ENCODE results near the gene NUFIP2. TPM values are rescaled to one million over a fixed set of nuclear protein-coding genes. Genes with fewer than 3 reads are reported as not detected.
"Not testable (repeated sequence)": the region's sequence is repeated elsewhere in the genome, so short reads cannot be mapped to it uniquely, and the experiment has no call there.

The NUFIP2 gene
- total RNA-seq, 2 donors from 2014 or later, result 39.9 to 46.9 TPM

GRCh38 chr17:29278692-29279091, 15.3 kb downstream of the NUFIP2 start:
- Histone ChIP-seq H3K27me3 (no peaks in the 10 kb centered on the region), H3K9me3 (no peaks in the 10 kb centered on the region), H3K4me1 (peaks cover 12% of the 10 kb centered on the region), H3K4me3 (no peak overlapping the region), H3K36me3 (peaks cover 20% of the 10 kb centered on the region), H3K27ac (no peak overlapping the region), H3K9ac (ENCODE audit: low read depth in 2 of 2, low read length in 2 of 2) (no peak overlapping the region)
- no peak for TF ChIP-seq CTCF (IDR thresholded peaks at IDR 0.05)
- no peak for DNase-seq
- intact Hi-C loops (cut with DNase I), result no loop called here

GRCh38 chr17:29273924-29274323, 20.0 kb downstream of the NUFIP2 start:
- no peak for TF ChIP-seq CTCF (IDR thresholded peaks at IDR 0.05)
- Histone ChIP-seq H3K27ac (no peak overlapping the region), H3K4me3 (no peak overlapping the region), H3K9me3 (no peaks in the 10 kb centered on the region), H3K36me3 (peaks cover 8% of the 10 kb centered on the region), H3K9ac (ENCODE audit: low read depth in 2 of 2, low read length in 2 of 2) (no peak overlapping the region), H3K4me1 (peaks cover 12% of the 10 kb centered on the region), H3K27me3 (no peaks in the 10 kb centered on the region)
- DNase-seq, result no peak
- intact Hi-C loops (cut with DNase I), result no loop called here

GRCh38 chr17:29271980-29272379, 22.0 kb downstream of the NUFIP2 start:
- H3K36me3 ChIP-seq; H3K27me3 ChIP-seq; intact Hi-C loops (cut with DNase I); DNase-seq; H3K9me3 ChIP-seq; H3K27ac ChIP-seq; H3K4me3 ChIP-seq; H3K9ac ChIP-seq (ENCODE audit: low read depth in 2 of 2, low read length in 2 of 2): not testable (repeated sequence)
- peaks cover 12% of the 10 kb centered on the region for H3K4me1 ChIP-seq

- intact Hi-C loops (cut with DNase I), result no loop called here
- Histone ChIP-seq H3K4me3 (no peak overlapping the region), H3K4me1 (no peaks in the 10 kb centered on the region), H3K27me3 (no peaks in the 10 kb centered on the region), H3K36me3 (peaks cover 8% of the 10 kb centered on the region), H3K27ac (no peak overlapping the region), H3K9me3 (no peaks in the 10 kb centered on the region), H3K9ac (ENCODE audit: low read depth in 2 of 2, low read length in 2 of 2) (no peak overlapping the region)
- no peak for DNase-seq
- TF ChIP-seq CTCF (IDR thresholded peaks at IDR 0.05), result no peak
These were observed 30.0 kb downstream of the NUFIP2 start for GRCh38 chr17:29263916-29264315.

- intact Hi-C loops (cut with DNase I), result no loop called here
- no peaks in the 10 kb centered on the region for H3K9me3 ChIP-seq
- no peak for TF ChIP-seq CTCF (IDR thresholded peaks at IDR 0.05)
- no peaks in the 10 kb centered on the region for H3K27me3 ChIP-seq
- no peaks in the 10 kb centered on the region for H3K36me3 ChIP-seq
- H3K4me3 ChIP-seq, result no peak overlapping the region
- DNase-seq, result no peak
- H3K9ac ChIP-seq (ENCODE audit: low read depth in 2 of 2, low read length in 2 of 2), result no peak overlapping the region
- H3K4me1 ChIP-seq, result peaks cover 7% of the 10 kb centered on the region
- H3K27ac ChIP-seq, result no peak overlapping the region
These were observed 36.2 kb downstream of the NUFIP2 start for GRCh38 chr17:29257756-29258155.

GRCh38 chr17:29256735-29257466, 37.0 kb downstream of the NUFIP2 start:
- intact Hi-C loops (cut with DNase I), result no loop called here
- H3K4me1 ChIP-seq, result peaks cover 7% of the 10 kb centered on the region
- TF ChIP-seq CTCF (IDR thresholded peaks at IDR 0.05), result no peak

More at GRCh38 chr17:29256735-29257466, 37.0 kb downstream of the NUFIP2 start:
- no peak overlapping the region for H3K4me3 ChIP-seq
- DNase-seq, result no peak
- no peak overlapping the region for H3K27ac ChIP-seq
- H3K9ac ChIP-seq (ENCODE audit: low read depth in 2 of 2, low read length in 2 of 2), result no peak overlapping the region
- H3K9me3 ChIP-seq, result no peaks in the 10 kb centered on the region
- no peaks in the 10 kb centered on the region for H3K27me3 ChIP-seq
- no peaks in the 10 kb centered on the region for H3K36me3 ChIP-seq
